Activated T-helper 9 cell treated with anti-CD3 and anti-CD28 coated beads, Interleukin-2, amount 50 U/mL, for 16 hours (primary cell): ENCODE data around the gene TRAF3.
"Not testable (repeated sequence)": the region's sequence is repeated elsewhere in the genome, so short reads cannot be mapped to it uniquely, and the experiment has no call there.

Experiments used
- DNase-seq: peaks from one replicate; pipeline ENCODE4 v3.0.0-alpha.2; 2020; ENCODE audit warnings: low read depth

TRAF3 gene

DNA sequence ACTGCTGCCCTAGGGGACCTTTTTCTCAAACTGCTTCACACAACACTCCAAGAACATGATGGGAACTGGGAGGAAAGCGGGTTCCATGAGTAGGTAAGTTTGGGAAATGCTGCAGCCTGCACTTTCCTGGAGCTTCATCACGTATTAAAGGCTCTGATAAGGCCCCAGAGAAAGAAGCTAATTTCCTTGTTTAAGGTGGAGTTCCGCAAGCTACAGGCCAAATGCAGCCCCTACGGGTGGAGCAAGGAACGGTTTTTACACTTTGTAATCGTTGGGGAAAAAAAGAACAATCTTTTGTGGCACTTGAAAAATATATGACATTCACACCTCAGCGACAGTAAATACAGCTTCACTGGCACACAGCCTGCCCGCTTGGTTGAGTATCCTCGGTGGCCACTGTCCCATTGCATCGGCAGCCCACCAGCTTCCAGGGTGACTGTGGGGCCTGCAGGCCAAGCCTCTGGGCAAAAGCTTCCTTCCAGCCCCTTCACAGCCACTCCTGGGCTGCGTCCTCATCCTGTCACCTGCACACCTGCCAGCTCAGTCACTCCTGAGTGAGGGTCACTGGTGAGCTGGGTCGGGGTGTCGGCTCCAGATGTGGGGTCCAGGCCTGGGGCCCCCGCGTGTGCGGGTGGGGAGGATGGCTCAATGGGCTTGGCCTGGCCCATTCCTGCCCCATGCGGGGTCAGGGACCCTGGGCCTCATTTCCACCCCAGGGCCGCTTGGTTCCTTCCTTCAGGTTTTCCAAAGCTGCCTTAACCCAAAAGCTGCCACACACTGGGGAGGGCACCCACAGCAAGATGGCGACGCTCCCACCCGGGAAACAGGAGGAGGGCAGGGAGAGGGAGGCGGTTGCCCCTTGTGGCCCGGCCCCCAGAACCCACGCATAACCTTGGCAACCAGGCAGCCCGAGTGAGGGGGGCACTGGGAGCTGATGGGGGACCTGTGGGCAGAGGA is 147.7 kb downstream of the TRAF3 start:
- DNase-seq = no peak

- DNase-seq = no peak
These were observed 148.4 kb downstream of the TRAF3 start for GRCh38 chr14:102925646-102926045.

- no peak for DNase-seq
These were observed 148.9 kb downstream of the TRAF3 start for GRCh38 chr14:102926104-102926503.

DNA sequence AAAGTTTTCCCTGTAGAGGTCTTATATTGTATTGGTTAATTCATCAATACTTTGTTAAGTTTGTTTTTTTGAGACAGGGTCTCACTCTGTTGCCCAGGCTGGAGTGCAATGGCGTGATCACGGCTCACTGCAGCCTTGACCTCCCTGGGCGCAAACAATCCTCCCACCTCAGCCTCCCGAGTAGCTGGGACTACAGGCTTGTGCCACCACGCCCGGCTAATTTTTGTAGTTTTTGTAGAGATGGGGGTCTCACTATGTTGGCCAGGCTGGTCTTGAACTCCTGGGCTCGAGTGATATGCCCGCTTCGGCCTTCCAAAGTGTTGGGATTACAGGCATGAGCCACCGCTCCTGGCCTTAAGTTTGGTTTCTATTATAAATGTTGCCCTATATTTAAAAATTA is 149.6 kb downstream of the TRAF3 start:
- not testable (repeated sequence) for DNase-seq

- DNase-seq = no peak
These were observed 150.2 kb downstream of the TRAF3 start for GRCh38 chr14:102927346-102927877.

DNA sequence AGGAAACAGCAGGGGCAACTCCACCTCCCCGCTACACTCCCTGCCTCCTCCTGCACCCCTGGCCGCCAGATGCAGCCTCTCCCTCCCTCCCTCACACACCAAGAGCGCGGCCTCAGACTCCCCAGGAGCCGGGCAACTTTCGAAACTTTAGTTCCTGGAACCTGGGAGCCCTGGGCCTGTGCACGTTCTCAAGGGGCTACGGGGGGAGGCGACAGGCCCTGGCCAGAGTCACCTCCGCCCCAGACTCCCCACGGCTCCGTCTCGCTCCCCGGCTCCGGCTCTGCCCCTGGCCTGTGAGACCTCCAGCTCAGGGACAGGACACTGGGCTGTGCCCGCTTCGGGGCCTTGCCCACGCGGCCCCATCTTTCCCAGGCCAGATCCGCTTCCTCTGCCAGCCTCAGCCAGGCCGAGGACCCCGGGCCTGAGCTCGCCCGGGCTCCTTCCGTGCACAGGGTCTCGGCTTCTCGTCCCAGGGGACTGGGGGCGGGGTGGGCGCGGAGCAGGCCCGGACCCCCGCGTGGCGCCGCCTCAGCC is 150.7 kb downstream of the TRAF3 start:
- DNase-seq = no peak

DNA sequence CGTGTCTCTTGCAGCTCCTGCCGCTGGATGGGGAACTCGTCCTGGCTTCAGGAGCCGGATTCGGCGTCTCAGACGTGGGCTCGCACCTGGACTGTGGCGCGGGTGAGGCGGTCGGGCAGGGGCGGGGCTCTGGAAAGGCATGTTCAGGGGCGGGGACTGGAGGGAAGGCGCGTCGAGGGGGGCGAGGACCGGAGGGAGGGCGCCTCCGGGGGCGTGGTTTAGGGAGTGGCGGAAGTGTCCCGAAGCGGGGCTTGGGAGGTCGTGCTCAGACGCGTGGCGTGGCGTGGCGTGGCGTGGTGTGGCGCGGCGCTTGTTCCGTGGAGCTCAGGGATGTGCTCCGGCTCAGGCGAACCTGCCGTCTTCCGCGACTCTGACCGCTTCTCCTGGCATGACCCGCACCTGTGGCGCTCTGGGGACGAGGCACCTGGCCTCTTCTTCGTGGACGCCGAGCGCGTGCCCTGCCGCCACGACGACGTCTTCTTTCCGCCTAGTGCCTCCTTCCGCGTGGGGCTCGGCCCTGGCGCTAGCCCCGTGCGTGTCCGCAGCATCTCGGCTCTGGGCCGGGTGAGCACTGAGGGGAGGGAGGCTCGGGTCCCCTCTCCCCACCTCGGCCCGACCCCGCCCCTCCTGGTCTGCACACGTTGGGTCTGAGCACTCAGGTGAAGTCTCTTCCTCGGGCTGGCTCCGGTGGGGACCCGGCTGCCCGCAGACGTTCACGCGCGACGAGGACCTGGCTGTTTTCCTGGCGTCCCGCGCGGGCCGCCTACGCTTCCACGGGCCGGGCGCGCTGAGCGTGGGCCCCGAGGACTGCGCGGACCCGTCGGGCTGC is 151.4 kb downstream of the TRAF3 start:
- DNase-seq = peak; percentile 62

DNA sequence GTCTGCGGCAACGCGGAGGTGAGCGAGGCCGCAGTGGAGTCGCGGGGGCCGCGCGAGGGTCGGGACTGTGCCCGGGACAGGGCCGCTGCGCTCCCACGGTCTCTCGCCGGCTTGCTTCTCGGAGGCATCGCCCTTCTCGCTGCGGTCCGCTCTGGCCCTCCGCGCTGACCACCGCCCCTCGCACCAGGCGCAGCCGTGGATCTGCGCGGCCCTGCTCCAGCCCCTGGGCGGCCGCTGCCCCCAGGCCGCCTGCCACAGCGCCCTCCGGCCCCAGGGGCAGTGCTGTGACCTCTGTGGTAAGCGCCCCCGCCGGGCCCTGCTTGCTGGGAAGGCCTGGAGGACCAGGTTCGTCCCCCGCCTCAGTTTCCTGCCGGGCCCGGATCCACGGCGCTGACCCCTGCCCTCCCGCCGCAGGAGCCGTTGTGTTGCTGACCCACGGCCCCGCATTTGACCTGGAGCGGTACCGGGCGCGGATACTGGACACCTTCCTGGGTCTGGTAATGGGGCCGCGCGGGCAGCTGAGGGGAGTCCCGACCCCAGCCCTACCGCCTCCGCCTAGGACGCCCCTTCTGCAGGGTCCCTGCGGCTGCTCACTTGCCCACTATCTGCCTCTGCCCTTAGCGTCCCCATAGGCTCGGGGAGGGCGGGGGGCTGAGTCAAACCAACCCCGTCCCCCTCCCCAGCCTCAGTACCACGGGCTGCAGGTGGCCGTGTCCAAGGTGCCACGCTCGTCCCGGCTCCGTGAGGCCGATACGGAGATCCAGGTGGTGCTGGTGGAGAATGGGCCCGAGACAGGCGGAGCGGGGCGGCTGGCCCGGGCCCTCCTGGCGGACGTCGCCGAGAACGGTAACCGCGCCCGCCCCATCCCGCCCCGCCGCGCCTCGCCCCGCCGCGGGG is 152.2 kb downstream of the TRAF3 start:
- DNase-seq = no peak

DNA sequence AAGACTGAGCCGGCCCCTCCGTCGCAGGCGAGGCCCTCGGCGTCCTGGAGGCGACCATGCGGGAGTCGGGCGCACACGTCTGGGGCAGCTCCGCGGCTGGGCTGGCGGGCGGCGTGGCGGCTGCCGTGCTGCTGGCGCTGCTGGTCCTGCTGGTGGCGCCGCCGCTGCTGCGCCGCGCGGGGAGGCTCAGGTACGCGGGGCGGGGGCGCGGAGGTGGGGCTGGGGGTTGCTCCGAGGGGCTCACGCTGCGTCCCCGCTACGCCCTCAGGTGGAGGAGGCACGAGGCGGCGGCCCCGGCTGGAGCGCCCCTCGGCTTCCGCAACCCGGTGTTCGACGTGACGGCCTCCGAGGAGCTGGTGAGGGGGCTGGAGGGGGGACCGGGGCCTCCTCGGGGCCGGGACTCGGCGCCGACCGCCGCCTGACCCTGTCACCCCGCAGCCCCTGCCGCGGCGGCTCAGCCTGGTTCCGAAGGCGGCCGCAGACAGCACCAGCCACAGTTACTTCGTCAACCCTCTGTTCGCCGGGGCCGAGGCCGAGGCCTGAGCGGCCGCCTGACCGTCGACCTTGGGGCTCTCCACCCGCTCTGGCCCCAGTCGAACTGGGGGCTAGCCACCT is 153.0 kb downstream of the TRAF3 start:
- no peak for DNase-seq

- DNase-seq = no peak
These were observed 153.7 kb downstream of the TRAF3 start for GRCh38 chr14:102930753-102931579.

- no peak for DNase-seq
These were observed 154.5 kb downstream of the TRAF3 start for GRCh38 chr14:102931580-102932285.

DNA sequence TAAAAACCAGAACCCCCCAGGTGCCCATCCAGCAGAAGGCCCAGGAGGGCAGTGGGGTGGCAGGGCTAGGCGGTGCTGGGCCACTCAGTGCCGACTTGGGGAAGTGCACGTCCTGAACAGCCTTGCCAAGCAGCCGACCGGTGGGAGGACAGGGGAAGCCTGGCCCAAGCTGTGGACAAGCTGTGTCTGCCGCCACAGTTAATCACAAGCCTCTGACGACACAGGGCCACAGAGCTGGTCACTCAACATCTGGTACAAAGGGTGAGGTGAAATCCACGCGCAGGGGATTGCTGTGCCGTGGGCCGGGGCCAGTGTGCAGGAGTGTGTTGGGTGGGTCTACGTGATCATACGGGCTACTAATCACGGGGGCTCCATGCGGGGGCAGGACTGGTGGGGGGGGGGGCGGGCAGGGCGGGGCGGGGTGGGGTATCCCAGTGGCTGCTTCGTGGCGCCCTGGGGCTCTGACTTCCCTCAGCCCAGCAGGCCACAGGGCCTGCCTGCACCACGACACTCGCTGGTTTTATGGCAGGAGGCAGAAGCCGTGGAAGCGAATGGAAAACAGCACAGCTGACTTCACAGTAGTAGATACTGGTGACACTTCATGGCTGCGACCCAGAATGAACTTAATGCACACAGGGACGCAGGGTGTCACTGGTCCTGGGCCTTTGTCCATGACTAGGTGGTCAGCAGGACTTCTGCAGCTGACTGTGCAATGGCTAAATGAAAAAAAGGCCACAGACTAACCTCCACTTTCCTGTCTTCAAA is 155.4 kb downstream of the TRAF3 start:
- no peak for DNase-seq

DNA sequence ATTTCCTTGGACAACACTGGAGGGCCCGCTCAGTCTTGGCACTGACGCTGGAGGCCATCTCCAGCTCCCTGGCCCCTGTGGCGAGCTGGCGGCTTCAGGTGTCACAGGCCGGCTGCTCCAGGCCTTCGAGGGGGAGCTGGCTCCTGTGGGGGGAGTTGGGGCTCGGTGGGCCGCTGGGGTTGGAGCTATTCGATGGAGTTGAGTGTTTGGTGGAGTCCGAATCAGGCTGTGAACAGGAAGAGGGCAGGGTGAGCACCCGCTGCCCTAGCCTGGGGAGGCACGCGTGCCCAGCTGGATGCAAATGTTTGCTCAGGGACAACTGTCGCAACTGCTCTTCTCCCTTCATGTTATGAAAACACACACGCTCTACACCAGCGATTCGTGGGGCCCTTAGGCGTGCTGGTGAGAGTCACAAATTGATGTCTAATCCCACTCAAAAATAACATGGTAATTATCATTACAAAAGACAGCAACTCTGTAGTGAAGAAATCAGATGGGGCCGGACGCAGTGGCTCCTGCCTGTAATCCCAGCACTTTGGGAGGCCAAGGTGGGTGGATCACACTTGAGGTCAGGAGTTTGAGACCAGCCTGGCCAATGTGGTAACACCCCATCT is 156.5 kb downstream of the TRAF3 start:
- DNase-seq = no peak

DNA sequence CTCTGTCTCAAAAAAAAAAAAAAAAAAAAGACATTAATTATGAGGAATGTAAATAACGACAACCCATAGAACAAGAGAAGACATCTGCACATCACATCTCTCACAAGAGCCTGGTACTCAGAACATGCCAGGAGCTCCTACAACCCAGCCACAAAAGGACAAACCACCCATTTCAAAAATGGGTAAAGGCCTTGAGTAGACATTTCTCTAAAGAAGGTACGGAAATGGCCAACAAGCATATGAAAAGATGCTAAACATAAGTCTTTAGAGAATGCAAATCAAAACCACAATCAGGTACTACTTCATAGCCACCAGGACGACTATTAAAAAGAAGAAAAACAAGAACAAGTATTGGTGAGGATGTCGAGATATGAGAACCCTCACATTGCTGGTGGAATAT is 158.5 kb downstream of the TRAF3 start:
- DNase-seq = no peak

DNA sequence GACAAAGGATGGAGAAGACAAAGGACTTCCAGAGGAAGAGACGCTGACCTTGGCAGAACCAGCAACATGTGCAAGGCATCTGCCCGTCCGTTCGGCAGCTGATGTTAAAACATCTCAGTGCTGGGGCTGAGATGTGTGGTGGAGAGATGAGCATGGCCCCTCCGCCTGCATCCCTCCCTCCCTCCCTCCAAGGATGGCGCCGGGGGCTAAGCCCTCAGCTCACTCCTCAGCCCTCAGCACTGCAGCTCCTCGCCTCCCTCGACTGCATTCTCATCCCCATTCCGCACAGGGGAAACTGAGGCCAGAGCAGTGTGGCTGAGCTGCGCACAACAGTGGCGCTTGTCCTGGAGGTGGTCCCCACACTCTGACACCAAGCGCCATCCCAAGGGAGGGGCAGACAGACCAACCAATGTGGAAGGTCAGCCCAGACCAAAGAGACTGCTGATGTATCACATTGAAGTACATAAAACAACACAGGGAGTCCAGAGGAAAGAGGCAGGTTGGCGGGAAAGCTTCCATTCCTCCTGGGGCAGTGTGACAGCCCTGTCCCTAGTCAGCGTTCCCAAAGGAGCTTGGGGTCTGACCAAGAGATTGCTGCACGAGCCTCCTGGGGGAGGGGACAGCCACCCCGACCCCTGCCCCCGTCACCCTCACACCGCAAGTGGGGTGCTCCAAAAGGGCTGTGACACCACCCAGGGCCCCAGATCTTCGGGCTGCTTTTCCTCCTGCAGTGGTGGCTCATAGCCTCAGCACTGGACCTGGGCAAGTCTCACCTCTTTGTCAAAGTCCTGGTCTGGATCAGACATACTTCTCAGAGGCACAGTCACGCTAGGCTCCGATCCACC is 160.3 kb downstream of the TRAF3 start:
- DNase-seq = no peak

- no peak for DNase-seq
These were observed 160.9 kb downstream of the TRAF3 start for GRCh38 chr14:102938191-102938590.

DNA sequence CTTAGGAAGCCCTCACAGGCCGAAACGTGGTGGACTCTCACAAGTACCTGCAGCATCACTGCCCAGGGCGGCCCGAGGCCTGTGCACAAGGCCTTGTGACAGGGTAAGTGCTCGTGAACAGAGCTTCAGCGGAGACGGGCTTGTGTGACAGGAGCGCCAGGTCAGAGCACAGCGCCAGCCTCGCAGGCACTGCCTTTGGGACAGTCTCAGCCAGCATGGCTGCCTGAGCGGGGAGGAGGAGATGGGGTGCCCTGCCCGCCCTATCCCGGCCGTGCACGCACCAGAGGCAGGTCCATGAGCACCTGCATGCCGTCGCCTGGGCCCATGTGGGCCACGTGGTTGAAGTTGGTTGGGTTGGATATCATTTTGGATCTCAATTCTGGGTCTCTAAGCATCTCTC is 162.1 kb downstream of the TRAF3 start:
- no peak for DNase-seq
